ENCODE measurements around the gene JMJD8.

DNA sequence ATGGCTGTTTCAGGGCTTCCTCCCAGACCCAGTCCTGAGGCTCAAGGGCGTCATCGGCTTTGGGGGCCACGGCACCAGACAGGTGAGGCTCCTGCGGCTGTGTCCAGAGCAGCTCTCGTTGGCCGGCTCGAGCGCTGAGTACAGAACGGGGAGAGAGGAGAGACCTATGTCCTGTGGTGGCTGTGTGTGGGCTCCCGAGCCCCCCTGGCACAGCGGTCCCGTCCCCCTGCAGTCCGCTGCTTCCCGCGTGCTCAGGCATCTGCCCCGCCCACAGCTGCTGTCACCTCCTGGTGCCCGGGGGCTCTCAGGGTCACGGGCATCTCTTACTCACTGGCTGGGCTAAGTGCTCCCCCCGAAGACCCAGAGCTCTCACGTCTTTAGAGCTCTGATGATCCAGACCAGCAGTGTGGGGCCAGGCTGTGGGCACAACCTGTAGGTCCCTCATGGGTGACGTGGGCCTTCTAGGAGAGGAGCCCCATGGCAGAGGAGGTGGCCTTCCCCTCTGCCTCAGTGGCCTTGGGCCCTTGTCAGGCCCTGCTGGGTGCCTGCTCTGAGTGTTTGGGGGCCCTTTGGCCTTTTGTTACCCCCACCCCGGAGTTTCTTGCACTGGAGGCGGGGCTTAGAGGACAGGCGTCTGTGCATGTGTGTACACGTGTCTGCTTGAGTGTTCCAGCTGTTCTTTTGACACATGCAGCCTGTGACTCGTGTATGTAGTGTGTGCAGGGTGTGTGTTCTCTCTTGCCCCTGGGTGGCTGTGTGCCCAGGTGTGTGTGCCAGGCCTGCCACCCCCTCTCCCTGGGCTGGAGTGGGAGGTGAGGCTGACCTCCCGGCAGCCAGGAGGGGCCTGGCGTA lies 31.5 kb downstream of the JMJD8 start:
- TF ChIP-seq, protein P1, sequence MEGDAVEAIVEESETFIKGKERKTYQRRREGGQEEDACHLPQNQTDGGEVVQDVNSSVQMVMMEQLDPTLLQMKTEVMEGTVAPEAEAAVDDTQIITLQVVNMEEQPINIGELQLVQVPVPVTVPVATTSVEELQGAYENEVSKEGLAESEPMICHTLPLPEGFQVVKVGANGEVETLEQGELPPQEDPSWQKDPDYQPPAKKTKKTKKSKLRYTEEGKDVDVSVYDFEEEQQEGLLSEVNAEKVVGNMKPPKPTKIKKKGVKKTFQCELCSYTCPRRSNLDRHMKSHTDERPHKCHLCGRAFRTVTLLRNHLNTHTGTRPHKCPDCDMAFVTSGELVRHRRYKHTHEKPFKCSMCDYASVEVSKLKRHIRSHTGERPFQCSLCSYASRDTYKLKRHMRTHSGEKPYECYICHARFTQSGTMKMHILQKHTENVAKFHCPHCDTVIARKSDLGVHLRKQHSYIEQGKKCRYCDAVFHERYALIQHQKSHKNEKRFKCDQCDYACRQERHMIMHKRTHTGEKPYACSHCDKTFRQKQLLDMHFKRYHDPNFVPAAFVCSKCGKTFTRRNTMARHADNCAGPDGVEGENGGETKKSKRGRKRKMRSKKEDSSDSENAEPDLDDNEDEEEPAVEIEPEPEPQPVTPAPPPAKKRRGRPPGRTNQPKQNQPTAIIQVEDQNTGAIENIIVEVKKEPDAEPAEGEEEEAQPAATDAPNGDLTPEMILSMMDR (IDR thresholded peaks at IDR 0.05; ENCODE audit: low read depth, low read length, missing input control): no peak
- TF ChIP-seq, protein P2, sequence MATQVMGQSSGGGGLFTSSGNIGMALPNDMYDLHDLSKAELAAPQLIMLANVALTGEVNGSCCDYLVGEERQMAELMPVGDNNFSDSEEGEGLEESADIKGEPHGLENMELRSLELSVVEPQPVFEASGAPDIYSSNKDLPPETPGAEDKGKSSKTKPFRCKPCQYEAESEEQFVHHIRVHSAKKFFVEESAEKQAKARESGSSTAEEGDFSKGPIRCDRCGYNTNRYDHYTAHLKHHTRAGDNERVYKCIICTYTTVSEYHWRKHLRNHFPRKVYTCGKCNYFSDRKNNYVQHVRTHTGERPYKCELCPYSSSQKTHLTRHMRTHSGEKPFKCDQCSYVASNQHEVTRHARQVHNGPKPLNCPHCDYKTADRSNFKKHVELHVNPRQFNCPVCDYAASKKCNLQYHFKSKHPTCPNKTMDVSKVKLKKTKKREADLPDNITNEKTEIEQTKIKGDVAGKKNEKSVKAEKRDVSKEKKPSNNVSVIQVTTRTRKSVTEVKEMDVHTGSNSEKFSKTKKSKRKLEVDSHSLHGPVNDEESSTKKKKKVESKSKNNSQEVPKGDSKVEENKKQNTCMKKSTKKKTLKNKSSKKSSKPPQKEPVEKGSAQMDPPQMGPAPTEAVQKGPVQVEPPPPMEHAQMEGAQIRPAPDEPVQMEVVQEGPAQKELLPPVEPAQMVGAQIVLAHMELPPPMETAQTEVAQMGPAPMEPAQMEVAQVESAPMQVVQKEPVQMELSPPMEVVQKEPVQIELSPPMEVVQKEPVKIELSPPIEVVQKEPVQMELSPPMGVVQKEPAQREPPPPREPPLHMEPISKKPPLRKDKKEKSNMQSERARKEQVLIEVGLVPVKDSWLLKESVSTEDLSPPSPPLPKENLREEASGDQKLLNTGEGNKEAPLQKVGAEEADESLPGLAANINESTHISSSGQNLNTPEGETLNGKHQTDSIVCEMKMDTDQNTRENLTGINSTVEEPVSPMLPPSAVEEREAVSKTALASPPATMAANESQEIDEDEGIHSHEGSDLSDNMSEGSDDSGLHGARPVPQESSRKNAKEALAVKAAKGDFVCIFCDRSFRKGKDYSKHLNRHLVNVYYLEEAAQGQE (IDR thresholded peaks at IDR 0.05): no peak
- TF ChIP-seq RXRA (IDR thresholded peaks at IDR 0.05) (no peak), FOXA1 (IDR thresholded peaks at IDR 0.05) (no peak), RAD21 (IDR thresholded peaks at IDR 0.05) (no peak), TAF1 (conservative IDR thresholded peaks at IDR 0.05) (no peak), JUND (IDR thresholded peaks at IDR 0.05) (no peak), YY1 (IDR thresholded peaks at IDR 0.05) (no peak)
